Nephron (organoid): ENCODE results near the gene VILL.
A peak's percentile ranks its signal among the peaks of the same experiment; 100 is the strongest.
"Not testable (repeated sequence)": the region's sequence is repeated elsewhere in the genome, so short reads cannot be mapped to it uniquely, and the experiment has no call there.

Experiments
- H3K27ac Mint-ChIP-seq, 3 experiments: 2 replicates each; pipeline ENCODE4 v1.8.0; 2020; ENCODE audit warnings: mixed read lengths in 3 of 3, mild to moderate bottlenecking in 2 of 3, moderate library complexity in 1 of 3
- H3K27me3 Mint-ChIP-seq: 2 replicates; pipeline ENCODE4 v1.8.0; 2021; ENCODE audit warnings: low read depth, mild to moderate bottlenecking, moderate library complexity, mixed read lengths
- H3K36me3 Mint-ChIP-seq: 2 replicates; pipeline ENCODE4 v1.8.0; 2020; ENCODE audit warnings: low read depth, mixed read lengths
- H3K4me1 Mint-ChIP-seq: 2 replicates; pipeline ENCODE4 v1.8.0; 2020; ENCODE audit warnings: mixed read lengths
- H3K4me3 Mint-ChIP-seq, 3 experiments: 2 replicates each; pipeline ENCODE4 v1.8.0; 2020; ENCODE audit warnings: mild to moderate bottlenecking in 3 of 3, mixed read lengths in 3 of 3, moderate library complexity in 2 of 3
- H3K9me3 Mint-ChIP-seq: 2 replicates; pipeline ENCODE4 v1.8.0; 2020; ENCODE audit warnings: mixed read lengths
- TF ChIP-seq, protein P1 (sequence below), 3 experiments: fragments of 200-600 bp; sonication (generic); IDR thresholded peaks; one replicate each; pipeline ENCODE4 v1.5.0; 2021; ENCODE audit warnings: antibody characterized with exemption in 3 of 3; ENCODE audit not compliant: unreplicated experiment in 3 of 3

VILL gene

DNA sequence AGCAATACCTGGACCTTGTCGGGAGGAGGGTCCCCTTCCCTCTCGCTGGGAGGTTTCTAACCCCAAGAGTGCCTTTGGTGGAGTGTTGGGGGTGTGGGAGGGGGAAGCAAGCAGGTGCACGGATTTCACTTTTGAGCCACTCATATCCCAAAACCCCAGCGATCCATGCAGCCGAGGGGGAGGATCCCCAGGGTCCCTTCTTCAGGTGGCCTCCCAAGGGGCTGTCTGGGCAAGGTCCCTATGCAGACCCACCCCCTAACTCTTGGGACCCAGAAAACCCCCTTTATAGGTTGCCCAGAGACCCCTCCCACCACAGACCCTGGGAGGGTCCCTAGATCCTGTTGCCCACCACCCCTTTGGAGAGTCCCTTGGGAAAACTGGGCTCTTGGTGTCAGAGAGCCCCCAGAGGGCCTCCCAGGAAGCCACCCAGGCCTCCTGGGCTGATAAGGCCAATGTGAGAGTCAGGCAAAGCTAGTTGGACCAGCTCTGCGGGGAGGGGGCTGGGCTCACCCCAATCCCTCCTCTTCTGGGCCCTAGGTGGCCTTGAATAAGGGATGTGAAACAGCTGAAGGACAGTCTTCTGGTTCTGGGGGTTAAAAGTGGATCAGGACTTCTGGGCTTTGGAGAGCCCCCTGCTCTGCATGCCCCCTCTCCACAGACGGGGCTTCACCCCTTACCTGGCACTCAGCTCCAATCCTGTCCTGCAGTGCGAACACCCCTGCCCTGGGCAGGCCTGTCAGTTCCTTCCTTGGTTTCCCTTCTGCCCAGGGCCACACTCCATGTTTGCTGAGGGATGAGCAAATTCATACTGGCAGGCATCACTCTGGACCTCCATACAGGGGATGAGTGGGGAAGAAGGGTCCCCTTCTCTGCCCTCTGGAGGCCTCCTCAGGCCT is 39.8 kb downstream of the VILL start:
- TF ChIP-seq, protein P1, sequence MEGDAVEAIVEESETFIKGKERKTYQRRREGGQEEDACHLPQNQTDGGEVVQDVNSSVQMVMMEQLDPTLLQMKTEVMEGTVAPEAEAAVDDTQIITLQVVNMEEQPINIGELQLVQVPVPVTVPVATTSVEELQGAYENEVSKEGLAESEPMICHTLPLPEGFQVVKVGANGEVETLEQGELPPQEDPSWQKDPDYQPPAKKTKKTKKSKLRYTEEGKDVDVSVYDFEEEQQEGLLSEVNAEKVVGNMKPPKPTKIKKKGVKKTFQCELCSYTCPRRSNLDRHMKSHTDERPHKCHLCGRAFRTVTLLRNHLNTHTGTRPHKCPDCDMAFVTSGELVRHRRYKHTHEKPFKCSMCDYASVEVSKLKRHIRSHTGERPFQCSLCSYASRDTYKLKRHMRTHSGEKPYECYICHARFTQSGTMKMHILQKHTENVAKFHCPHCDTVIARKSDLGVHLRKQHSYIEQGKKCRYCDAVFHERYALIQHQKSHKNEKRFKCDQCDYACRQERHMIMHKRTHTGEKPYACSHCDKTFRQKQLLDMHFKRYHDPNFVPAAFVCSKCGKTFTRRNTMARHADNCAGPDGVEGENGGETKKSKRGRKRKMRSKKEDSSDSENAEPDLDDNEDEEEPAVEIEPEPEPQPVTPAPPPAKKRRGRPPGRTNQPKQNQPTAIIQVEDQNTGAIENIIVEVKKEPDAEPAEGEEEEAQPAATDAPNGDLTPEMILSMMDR (IDR thresholded peaks at IDR 0.05; ENCODE audit: unreplicated experiment in 3 of 3): no peak
- H3K4me1 Mint-ChIP-seq: peaks cover 17% of the 10 kb centered on the region
- H3K4me3 Mint-ChIP-seq: peak overlapping the region; percentile 74 to 82 (median 75)
- no peak overlapping the region for H3K27ac Mint-ChIP-seq
- H3K36me3 Mint-ChIP-seq: no peaks in the 10 kb centered on the region
- peaks cover 35% of the 10 kb centered on the region for H3K27me3 Mint-ChIP-seq
- H3K9me3 Mint-ChIP-seq: no peaks in the 10 kb centered on the region

DNA sequence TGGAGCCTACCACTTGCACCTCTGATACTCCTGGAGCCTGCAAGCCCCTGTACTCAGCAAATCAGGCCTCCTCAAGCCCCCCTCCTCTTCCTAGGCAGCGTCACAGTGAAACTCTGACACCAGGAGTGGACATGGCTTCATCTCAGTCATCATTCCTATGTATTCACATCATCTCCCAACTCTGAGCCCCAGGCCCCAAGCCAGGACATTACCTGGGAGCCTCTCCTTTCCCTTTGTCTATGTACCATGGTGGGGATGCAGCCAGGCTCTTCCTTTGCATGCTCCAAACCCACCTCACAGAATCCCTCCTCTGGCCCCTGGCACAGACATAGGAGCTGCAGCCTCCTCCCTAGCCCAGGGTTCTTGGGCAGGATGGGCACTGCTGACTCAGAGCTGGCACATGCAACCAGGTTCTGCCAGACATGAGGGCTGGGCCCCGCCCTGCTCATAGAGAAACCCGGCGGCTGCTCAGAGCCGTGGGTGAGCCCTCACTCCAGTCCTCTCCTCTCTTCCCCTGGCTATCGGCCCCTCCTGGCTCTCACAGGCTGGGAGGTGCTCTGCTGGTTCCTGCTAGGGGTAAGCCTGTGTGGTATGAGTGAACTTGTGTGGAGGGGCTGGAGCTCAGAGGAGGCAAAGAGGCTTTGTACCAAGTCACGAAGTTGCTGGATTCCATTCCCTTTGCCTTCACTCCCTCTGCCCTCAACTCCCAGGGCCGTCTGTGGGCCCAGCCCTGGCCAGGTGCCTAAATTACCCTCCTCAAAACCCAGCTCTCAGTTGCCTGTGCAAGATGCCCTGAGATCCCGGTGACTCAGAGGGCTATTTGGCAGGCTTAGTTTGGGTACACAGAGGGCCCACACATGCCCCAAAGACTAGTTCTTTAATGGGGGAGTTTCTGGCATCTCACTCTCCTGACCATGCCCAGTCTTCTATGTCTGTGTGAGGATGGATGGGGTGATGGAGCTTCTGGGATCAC is 40.7 kb downstream of the VILL start:
- H3K4me1 Mint-ChIP-seq: peaks cover 10% of the 10 kb centered on the region
- H3K36me3 Mint-ChIP-seq: no peaks in the 10 kb centered on the region
- H3K27ac Mint-ChIP-seq: peak overlapping the region in 1 of 3 experiments; percentile 54
- H3K27me3 Mint-ChIP-seq: peaks cover 39% of the 10 kb centered on the region
- TF ChIP-seq, protein P1 (IDR thresholded peaks at IDR 0.05; ENCODE audit: unreplicated experiment in 3 of 3): no peak
- no peaks in the 10 kb centered on the region for H3K9me3 Mint-ChIP-seq
- H3K4me3 Mint-ChIP-seq: peak overlapping the region; percentile 74 to 82 (median 75)

DNA sequence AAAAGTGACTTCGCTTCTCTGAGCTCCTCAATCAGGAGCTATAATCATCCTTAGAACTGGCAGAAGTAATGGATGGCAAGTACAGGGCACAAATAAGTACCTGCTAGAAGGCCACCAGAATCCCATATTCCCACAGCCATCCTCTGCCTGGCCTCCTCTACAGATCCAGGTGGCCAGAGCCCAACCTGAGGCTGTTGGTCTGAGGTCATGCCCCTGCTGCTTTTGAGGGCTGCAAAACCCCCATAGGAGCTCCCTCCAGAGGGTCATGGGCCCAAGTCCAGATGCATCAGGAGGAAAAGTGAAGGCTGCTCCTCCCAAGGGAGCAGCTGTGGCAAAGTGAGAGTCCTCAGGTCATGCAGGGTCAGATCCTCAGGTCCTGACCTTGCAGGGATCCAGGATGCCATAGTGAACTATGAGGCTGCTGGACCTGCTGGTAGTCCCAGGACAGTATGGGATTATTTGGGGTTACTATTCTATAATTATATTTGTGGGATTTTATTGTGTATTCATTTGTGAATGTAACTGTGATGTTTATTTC is 41.8 kb downstream of the VILL start:
- Mint-ChIP-seq H3K27ac (no peak overlapping the region), H3K4me1 (peaks cover 10% of the 10 kb centered on the region), H3K36me3 (no peaks in the 10 kb centered on the region), H3K27me3 (peaks cover 40% of the 10 kb centered on the region), H3K4me3 (no peak overlapping the region), H3K9me3 (no peaks in the 10 kb centered on the region)
- TF ChIP-seq, protein P1 (IDR thresholded peaks at IDR 0.05; ENCODE audit: unreplicated experiment in 3 of 3): no peak

DNA sequence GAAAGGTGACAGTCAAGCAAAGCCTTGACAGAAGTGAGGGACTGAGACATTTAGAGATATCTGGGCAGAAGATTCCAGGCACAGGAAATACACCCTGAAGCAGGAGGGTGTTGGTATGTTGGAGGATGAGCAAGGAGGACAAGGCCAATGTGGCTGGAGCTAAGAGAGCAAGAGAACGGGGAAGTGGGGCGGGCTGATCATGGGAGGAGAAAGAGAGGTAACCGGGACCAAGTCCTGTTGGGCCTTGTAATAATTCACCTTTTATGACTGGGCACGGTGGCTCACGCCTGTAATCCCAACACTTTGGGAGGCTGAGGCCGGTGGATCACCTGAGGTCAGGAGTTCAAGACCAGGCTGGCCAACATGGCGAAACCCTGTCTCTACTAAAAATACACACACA is 43.0 kb downstream of the VILL start:
- Mint-ChIP-seq H3K27ac (peak overlapping the region in 1 of 3 experiments; percentile 58), H3K27me3 (peaks cover 34% of the 10 kb centered on the region)
- H3K4me3 Mint-ChIP-seq, H3K9me3 Mint-ChIP-seq, H3K4me1 Mint-ChIP-seq, H3K36me3 Mint-ChIP-seq: not testable (repeated sequence)

DNA sequence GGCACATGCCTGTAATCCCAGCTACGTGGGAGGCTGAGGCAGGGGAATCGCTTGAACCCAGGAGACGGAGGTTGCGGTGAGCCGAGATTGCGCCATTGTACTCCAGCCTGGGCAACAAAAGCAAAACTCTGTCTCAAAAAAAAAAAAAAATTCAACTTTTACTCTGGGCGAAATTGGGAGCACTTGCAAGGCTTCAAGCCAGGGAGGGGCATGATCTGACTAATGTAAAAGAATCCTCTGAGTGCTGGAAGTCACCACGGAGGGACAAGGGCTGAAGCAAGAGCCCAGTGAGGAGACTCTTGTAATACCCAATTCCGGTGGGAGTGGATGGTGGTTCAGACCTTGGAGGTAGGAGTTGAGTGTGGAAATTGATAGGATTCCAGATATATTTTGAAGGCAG is 43.7 kb downstream of the VILL start:
- not testable (repeated sequence) for H3K36me3 Mint-ChIP-seq, H3K4me3 Mint-ChIP-seq, H3K4me1 Mint-ChIP-seq, H3K27ac Mint-ChIP-seq, H3K9me3 Mint-ChIP-seq
- peaks cover 40% of the 10 kb centered on the region for H3K27me3 Mint-ChIP-seq

DNA sequence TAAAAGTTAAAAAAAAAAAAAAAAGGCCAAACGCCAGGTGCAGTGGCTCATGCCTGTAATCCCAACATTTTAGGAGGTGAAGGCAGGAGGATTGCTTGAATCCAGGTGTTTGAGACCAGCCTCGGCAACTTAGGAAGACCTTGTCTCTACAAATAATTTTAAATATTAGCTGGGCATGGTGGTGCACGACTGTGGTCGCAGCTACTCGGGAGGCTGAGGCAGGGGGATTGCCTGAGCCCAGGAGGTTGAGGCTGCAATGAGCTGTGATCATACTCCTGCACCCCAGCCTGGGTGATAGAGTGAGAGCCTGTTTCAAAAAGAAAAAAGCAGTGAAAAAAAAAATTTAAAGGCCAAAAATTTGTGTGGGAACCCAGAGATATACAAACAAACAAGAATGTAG is 45.7 kb downstream of the VILL start:
- Mint-ChIP-seq H3K27ac (no peak overlapping the region), H3K27me3 (peaks cover 48% of the 10 kb centered on the region), H3K9me3 (no peaks in the 10 kb centered on the region), H3K4me1 (peaks cover 10% of the 10 kb centered on the region), H3K4me3 (no peak overlapping the region), H3K36me3 (no peaks in the 10 kb centered on the region)
- TF ChIP-seq, protein P1 (IDR thresholded peaks at IDR 0.05; ENCODE audit: unreplicated experiment in 3 of 3): no peak
